A549 (cell line): ENCODE data around the gene ARSJ.

Experiments
- EHMT2 ChIP-seq: fragments of 200-600 bp; sonication (generic); IDR thresholded peaks from 2 replicates; pipeline ENCODE4 v1.6.1; 2016; ENCODE audit warnings: antibody characterized with exemption, low read depth, mild to moderate bottlenecking, moderate library complexity
- FOSL2 ChIP-seq, 2 experiments: fragments of 450-650 bp in 1 of 2; fragments of >200 bp in 1 of 2; sonication (Bioruptor Twin) in 1 of 2; formaldehyde crosslinking; IDR thresholded peaks; 2 replicates each; pipeline versions ENCODE4 v1.5.0 to v1.6.1; 2016 to 2020; ENCODE audit warnings: mild to moderate bottlenecking in 1 of 2, moderate library complexity in 1 of 2
- JUNB ChIP-seq: fragments of >200 bp; sonication (Bioruptor Twin); formaldehyde crosslinking; IDR thresholded peaks from 2 replicates; pipeline ENCODE4 v1.6.1; 2016
- PHF8 ChIP-seq: fragments of 200-600 bp; sonication (generic); IDR thresholded peaks from 2 replicates; pipeline ENCODE4 v1.6.1; 2016; ENCODE audit warnings: low read depth, mild to moderate bottlenecking, antibody characterized with exemption, moderate library complexity, borderline replicate concordance
- POLR2A ChIP-seq: IDR thresholded peaks from 2 replicates; pipeline ENCODE4 v1.6.1; 2012; ENCODE audit warnings: mild to moderate bottlenecking, low read length
- POLR2AphosphoS2 ChIP-seq: conservative IDR thresholded peaks from 2 replicates; pipeline ENCODE4 v1.6.1; 2012; ENCODE audit warnings: low read length, improper control_type of control experiment, inconsistent platforms
- RFX5 ChIP-seq: fragments of 450-650 bp; IDR thresholded peaks from 2 replicates; pipeline ENCODE4 v1.7.1; 2014; ENCODE audit warnings: antibody characterized with exemption, mild to moderate bottlenecking, moderate library complexity
- TFCP2L1 ChIP-seq: fragments of 250-450 bp; sonication (Bioruptor Pico); IDR thresholded peaks from 2 replicates; pipeline ENCODE4 v1.5.0; 2021; ENCODE audit warnings: mild to moderate bottlenecking
- ZNF302 ChIP-seq: fragments of 250-450 bp; sonication (Bioruptor Pico); IDR thresholded peaks from 2 replicates; pipeline ENCODE4 v1.9.0; 2021; ENCODE audit warnings: inconsistent platforms, mild to moderate bottlenecking, moderate library complexity
- TF ChIP-seq, protein P1 (sequence below): fragments of >200 bp; sonication (Bioruptor Twin); formaldehyde crosslinking; IDR thresholded peaks from 3 replicates; pipeline ENCODE4 v1.5.1; 2016

DNA sequence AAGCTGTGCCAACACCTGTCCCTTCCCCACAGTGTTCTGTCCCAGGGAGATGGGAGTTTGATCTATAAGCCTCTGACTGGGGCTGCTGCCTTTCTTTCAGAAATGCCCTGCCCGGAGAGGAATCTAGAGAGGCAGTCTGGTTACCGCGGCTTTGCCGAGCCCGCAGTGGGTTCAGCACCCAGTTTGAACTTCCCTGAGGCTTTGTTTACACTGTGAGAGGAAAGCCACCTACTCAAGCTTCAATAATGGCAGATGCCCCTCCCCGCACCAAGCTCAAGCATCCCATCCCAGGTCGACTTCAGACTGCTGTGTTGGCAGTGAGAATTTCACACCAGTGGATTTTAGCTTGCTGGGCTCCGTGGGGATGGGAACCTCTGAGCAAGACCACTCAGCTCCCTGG lies 33.3 kb upstream of the ARSJ start:
- TF ChIP-seq, protein P1, sequence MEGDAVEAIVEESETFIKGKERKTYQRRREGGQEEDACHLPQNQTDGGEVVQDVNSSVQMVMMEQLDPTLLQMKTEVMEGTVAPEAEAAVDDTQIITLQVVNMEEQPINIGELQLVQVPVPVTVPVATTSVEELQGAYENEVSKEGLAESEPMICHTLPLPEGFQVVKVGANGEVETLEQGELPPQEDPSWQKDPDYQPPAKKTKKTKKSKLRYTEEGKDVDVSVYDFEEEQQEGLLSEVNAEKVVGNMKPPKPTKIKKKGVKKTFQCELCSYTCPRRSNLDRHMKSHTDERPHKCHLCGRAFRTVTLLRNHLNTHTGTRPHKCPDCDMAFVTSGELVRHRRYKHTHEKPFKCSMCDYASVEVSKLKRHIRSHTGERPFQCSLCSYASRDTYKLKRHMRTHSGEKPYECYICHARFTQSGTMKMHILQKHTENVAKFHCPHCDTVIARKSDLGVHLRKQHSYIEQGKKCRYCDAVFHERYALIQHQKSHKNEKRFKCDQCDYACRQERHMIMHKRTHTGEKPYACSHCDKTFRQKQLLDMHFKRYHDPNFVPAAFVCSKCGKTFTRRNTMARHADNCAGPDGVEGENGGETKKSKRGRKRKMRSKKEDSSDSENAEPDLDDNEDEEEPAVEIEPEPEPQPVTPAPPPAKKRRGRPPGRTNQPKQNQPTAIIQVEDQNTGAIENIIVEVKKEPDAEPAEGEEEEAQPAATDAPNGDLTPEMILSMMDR, result no peak
- TF ChIP-seq JUNB, result no peak
- TF ChIP-seq POLR2AphosphoS2, result no peak
- no peak for TF ChIP-seq ZNF302 (CRISPR knock-in tag)
- no peak for TF ChIP-seq POLR2A
- no peak for TF ChIP-seq RFX5
- no peak for TF ChIP-seq EHMT2
- no peak for TF ChIP-seq PHF8
- no peak for TF ChIP-seq FOSL2 (IDR thresholded peaks at IDR 0.05)
- no peak for TF ChIP-seq FOSL2 (CRISPR knock-in tag; IDR thresholded peaks at IDR 0.05)
- TF ChIP-seq TFCP2L1, result no peak
